SK-N-SH treated with all-trans-retinoic acid at 6 μM for 48 hours (cell line): Measurements from ENCODE around the gene TRIM68.

Experiments
- ATAC-seq: fragments of 200-7000 bp; cut with Tn5 transposase; 3 replicates; pipeline ENCODE4 v1.9.1; 2020; ENCODE audit warnings: mild to moderate bottlenecking, moderate library complexity
- ARNTL ChIP-seq: fragments of 450-650 bp; formaldehyde crosslinking; IDR thresholded peaks from 2 replicates; pipeline ENCODE4 v1.5.0; 2020; ENCODE audit warnings: low read depth, mild to moderate bottlenecking, moderate library complexity, borderline replicate concordance
- BACH2 ChIP-seq: fragments of 250-450 bp; sonication (Bioruptor Pico); IDR thresholded peaks from 2 replicates; pipeline ENCODE4 v1.9.0; 2021; ENCODE audit warnings: mild to moderate bottlenecking, borderline replicate concordance
- CSDC2 ChIP-seq: fragments of 250-450 bp; sonication (Bioruptor Pico); IDR thresholded peaks from 2 replicates; pipeline ENCODE4 v1.5.0; 2020; ENCODE audit warnings: mild to moderate bottlenecking, moderate library complexity
- ESRRG ChIP-seq: fragments of 250-450 bp; sonication (Bioruptor Pico); IDR thresholded peaks from 2 replicates; pipeline ENCODE4 v1.6.1; 2021; ENCODE audit warnings: mild to moderate bottlenecking
- GLIS3 ChIP-seq: fragments of 250-450 bp; sonication (Bioruptor Pico); IDR thresholded peaks from 2 replicates; pipeline ENCODE4 v1.5.0; 2020; ENCODE audit warnings: mild to moderate bottlenecking, moderate library complexity
- ISL1 ChIP-seq: fragments of 250-450 bp; sonication (Bioruptor Pico); IDR thresholded peaks from 2 replicates; pipeline ENCODE4 v2.1.2; 2022; ENCODE audit warnings: mild to moderate bottlenecking, moderate library complexity
- OSR1 ChIP-seq: fragments of 250-450 bp; sonication (Bioruptor Pico); IDR thresholded peaks from 2 replicates; pipeline ENCODE4 v1.8.0; 2022; ENCODE audit warnings: moderate library complexity, mild to moderate bottlenecking, inconsistent platforms
- PPARA ChIP-seq: fragments of 250-450 bp; sonication (Bioruptor Pico); IDR thresholded peaks from 2 replicates; pipeline ENCODE4 v1.5.0; 2020; ENCODE audit warnings: mild to moderate bottlenecking, borderline replicate concordance
- SNAI2 ChIP-seq: fragments of 250-450 bp; sonication (Bioruptor Pico); IDR thresholded peaks from 2 replicates; pipeline ENCODE4 v1.5.0; 2020; ENCODE audit warnings: mild to moderate bottlenecking, moderate library complexity
- TOX ChIP-seq: fragments of 250-450 bp; sonication (Bioruptor Pico); IDR thresholded peaks from 2 replicates; pipeline ENCODE4 v1.8.0; 2021; ENCODE audit warnings: mild to moderate bottlenecking, moderate library complexity, borderline replicate concordance
- ZC3H10 ChIP-seq: fragments of 250-450 bp; sonication (Bioruptor Pico); IDR thresholded peaks from 2 replicates; pipeline ENCODE4 v1.5.1; 2021; ENCODE audit warnings: mild to moderate bottlenecking, moderate library complexity
- ZFP3 ChIP-seq: fragments of 250-450 bp; sonication (Bioruptor Pico); IDR thresholded peaks from 2 replicates; pipeline ENCODE4 v1.5.0; 2020; ENCODE audit warnings: mild to moderate bottlenecking, moderate library complexity
- ZFP30 ChIP-seq: fragments of 450-650 bp; formaldehyde crosslinking; IDR thresholded peaks from 2 replicates; pipeline ENCODE4 v1.5.0; 2022; ENCODE audit warnings: mild to moderate bottlenecking, moderate library complexity
- ZNF565 ChIP-seq: fragments of 450-650 bp; formaldehyde crosslinking; conservative IDR thresholded peaks from 2 replicates; pipeline ENCODE4 v1.5.0; 2020; ENCODE audit warnings: low read depth, mild to moderate bottlenecking, moderate library complexity
- ZNF8 ChIP-seq: fragments of 450-650 bp; formaldehyde crosslinking; IDR thresholded peaks from 2 replicates; pipeline ENCODE4 v1.5.0; 2020; ENCODE audit warnings: mild to moderate bottlenecking, moderate library complexity
- TF ChIP-seq, protein P1 (sequence below): fragments of 250-450 bp; sonication (Bioruptor Pico); IDR thresholded peaks from 2 replicates; pipeline ENCODE4 v1.5.0; 2020; ENCODE audit warnings: mild to moderate bottlenecking, moderate library complexity
- TF ChIP-seq, protein P2 (sequence below): fragments of 250-450 bp; sonication (Bioruptor Pico); IDR thresholded peaks from 2 replicates; pipeline ENCODE4 v1.8.0; 2020; ENCODE audit warnings: mild to moderate bottlenecking, moderate library complexity, borderline replicate concordance
- TF ChIP-seq, protein P3 (sequence below): fragments of 250-450 bp; sonication (Bioruptor Pico); IDR thresholded peaks from 2 replicates; pipeline ENCODE4 v1.5.1; 2020; ENCODE audit warnings: low read depth, mild to moderate bottlenecking, moderate library complexity
- TF ChIP-seq, protein P4 (sequence below): fragments of 250-450 bp; sonication (Bioruptor Pico); IDR thresholded peaks from 2 replicates; pipeline ENCODE4 v1.5.1; 2021; ENCODE audit warnings: mild to moderate bottlenecking, moderate library complexity

TRIM68 gene

DNA sequence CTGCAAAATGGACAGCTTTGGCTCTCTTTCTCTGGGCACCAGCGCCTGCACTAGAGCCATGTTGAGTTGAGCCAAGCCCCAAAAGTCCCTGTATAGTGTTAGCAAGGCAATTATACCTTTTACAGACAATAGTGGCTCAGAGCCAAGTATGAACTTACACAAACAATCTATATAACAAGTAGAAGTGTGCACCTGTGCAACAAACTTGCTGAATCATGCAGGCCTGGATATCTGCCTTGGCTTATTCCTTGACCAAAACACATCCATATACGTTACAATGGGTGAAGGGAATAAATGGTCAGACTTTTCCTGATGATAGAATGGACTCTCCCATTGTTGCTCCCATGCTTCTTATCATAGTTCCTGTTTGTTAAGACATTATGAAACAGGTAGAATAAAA is 30.3 kb downstream of the TRIM68 start:
- TF ChIP-seq TOX = no peak
- TF ChIP-seq ZFP3 = no peak
- TF ChIP-seq, all 23 proteins: peak for 0
- no peak for ATAC-seq

DNA sequence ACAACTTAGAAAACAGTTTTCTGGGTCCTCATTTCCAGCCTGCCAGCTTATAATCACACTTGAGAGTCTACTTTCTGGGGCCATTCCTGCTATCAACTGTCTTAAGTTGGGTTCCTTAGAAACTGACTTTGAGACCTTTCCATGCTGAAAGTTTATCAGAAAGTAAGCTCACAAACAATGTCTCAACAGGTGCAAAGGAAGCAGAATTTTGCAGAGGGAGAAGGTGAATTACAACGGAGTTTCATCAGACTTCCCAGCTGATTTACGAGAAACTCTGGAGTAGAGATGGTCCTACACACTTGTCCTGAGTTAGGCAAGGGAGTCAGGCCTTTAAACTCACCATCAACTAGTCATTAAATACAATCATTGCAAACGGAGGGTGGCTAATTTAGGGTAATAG is 31.2 kb downstream of the TRIM68 start:
- no peak for ATAC-seq

DNA sequence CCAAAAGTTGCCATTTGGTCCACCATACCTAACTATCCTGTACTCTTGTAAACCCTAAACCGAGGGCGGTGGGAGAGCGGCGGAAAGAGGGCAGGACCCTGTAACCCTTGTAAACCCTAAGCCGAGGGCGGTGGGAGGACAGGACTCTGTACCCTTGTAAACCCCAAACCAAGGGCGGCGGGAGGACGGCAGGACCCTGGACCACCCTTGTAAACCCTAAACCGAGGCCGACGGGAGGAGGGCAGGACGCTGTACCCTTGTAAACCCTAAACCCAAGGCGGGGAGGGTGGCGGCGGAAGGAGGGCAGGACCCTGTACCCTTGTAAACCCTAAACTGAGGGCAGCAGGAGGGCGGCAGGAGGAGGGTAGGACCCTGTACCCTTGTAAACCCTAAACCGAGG is 39.0 kb downstream of the TRIM68 start:
- TF ChIP-seq OSR1 (CRISPR knock-in tag) = no peak
- TF ChIP-seq, protein P1, sequence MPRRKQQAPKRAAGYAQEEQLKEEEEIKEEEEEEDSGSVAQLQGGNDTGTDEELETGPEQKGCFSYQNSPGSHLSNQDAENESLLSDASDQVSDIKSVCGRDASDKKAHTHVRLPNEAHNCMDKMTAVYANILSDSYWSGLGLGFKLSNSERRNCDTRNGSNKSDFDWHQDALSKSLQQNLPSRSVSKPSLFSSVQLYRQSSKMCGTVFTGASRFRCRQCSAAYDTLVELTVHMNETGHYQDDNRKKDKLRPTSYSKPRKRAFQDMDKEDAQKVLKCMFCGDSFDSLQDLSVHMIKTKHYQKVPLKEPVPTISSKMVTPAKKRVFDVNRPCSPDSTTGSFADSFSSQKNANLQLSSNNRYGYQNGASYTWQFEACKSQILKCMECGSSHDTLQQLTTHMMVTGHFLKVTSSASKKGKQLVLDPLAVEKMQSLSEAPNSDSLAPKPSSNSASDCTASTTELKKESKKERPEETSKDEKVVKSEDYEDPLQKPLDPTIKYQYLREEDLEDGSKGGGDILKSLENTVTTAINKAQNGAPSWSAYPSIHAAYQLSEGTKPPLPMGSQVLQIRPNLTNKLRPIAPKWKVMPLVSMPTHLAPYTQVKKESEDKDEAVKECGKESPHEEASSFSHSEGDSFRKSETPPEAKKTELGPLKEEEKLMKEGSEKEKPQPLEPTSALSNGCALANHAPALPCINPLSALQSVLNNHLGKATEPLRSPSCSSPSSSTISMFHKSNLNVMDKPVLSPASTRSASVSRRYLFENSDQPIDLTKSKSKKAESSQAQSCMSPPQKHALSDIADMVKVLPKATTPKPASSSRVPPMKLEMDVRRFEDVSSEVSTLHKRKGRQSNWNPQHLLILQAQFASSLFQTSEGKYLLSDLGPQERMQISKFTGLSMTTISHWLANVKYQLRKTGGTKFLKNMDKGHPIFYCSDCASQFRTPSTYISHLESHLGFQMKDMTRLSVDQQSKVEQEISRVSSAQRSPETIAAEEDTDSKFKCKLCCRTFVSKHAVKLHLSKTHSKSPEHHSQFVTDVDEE (CRISPR knock-in tag) = no peak
- TF ChIP-seq, protein P2, sequence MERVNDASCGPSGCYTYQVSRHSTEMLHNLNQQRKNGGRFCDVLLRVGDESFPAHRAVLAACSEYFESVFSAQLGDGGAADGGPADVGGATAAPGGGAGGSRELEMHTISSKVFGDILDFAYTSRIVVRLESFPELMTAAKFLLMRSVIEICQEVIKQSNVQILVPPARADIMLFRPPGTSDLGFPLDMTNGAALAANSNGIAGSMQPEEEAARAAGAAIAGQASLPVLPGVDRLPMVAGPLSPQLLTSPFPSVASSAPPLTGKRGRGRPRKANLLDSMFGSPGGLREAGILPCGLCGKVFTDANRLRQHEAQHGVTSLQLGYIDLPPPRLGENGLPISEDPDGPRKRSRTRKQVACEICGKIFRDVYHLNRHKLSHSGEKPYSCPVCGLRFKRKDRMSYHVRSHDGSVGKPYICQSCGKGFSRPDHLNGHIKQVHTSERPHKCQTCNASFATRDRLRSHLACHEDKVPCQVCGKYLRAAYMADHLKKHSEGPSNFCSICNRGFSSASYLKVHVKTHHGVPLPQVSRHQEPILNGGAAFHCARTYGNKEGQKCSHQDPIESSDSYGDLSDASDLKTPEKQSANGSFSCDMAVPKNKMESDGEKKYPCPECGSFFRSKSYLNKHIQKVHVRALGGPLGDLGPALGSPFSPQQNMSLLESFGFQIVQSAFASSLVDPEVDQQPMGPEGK (CRISPR knock-in tag) = no peak
- no peak for ATAC-seq

More for the DNA sequence above, 31.2 kb downstream of the TRIM68 start:
- TF ChIP-seq BACH2 (CRISPR knock-in tag) = no peak
- TF ChIP-seq PPARA = no peak
- no peak for TF ChIP-seq ISL1 (CRISPR knock-in tag)
- no peak for TF ChIP-seq ZFP3

DNA sequence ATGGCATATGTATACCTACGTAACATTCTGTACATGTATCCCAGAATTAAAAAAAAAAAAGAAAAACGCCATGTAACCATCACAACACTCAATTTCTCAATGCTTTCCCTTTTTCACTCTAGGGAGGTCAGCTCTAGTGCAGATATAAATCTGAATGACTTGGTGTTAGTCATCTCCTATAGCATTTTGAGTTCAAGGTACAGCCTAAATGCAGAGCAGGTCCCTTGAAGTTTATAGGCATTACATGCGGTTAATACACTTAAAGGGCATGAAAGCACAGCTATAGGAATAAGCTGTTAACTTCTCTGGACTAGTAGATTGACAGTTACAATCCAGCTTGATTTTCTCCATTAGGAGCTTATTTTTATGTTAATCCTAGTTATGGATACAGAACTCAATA is 42.7 kb downstream of the TRIM68 start:
- no peak for ATAC-seq
- TF ChIP-seq ZFP3 (no peak), ISL1 (CRISPR knock-in tag) (no peak), CSDC2 (CRISPR knock-in tag) (no peak), BACH2 (CRISPR knock-in tag) (no peak), ARNTL (CRISPR knock-in tag) (no peak), ESRRG (CRISPR knock-in tag) (no peak), ZFP30 (no peak), GLIS3 (CRISPR knock-in tag) (no peak), SNAI2 (CRISPR knock-in tag) (no peak)
- TF ChIP-seq, protein P1 (CRISPR knock-in tag) = no peak
- TF ChIP-seq, protein P2 (CRISPR knock-in tag) = no peak
- TF ChIP-seq, protein P3, sequence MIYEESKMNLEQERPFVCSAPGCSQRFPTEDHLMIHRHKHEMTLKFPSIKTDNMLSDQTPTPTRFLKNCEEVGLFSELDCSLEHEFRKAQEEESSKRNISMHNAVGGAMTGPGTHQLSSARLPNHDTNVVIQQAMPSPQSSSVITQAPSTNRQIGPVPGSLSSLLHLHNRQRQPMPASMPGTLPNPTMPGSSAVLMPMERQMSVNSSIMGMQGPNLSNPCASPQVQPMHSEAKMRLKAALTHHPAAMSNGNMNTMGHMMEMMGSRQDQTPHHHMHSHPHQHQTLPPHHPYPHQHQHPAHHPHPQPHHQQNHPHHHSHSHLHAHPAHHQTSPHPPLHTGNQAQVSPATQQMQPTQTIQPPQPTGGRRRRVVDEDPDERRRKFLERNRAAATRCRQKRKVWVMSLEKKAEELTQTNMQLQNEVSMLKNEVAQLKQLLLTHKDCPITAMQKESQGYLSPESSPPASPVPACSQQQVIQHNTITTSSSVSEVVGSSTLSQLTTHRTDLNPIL (CRISPR knock-in tag) = no peak
- TF ChIP-seq, all 23 proteins: peak for 0

DNA sequence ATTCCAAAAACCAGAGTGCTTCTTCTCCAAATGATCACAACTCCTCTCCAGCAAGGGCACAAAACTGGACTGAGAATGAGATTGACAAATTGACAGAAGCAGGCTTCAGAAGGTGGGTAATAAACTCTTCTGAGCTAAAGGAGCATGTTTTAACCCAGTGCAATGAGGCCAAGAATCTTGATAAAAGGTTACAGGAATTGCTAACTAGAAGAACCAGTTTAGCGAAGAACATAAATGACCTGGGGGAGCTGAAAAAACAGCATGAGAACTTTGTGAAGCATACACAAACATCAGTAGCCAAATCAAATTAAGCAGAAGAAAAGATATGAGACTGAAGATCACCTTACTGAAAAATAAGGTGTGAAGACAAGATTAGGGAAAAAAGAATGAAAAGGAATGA is 47.6 kb downstream of the TRIM68 start:
- no peak for TF ChIP-seq ZFP3
- TF ChIP-seq ZNF8 (CRISPR knock-in tag) = no peak
- TF ChIP-seq SNAI2 (CRISPR knock-in tag) = no peak
- no peak for TF ChIP-seq ARNTL (CRISPR knock-in tag)
- no peak for TF ChIP-seq GLIS3 (CRISPR knock-in tag)
- TF ChIP-seq, protein P3 (CRISPR knock-in tag) = no peak
- TF ChIP-seq ISL1 (CRISPR knock-in tag) = no peak
- TF ChIP-seq ZNF565 = no peak
- TF ChIP-seq ZC3H10 (CRISPR knock-in tag) = no peak
- TF ChIP-seq, protein P4, sequence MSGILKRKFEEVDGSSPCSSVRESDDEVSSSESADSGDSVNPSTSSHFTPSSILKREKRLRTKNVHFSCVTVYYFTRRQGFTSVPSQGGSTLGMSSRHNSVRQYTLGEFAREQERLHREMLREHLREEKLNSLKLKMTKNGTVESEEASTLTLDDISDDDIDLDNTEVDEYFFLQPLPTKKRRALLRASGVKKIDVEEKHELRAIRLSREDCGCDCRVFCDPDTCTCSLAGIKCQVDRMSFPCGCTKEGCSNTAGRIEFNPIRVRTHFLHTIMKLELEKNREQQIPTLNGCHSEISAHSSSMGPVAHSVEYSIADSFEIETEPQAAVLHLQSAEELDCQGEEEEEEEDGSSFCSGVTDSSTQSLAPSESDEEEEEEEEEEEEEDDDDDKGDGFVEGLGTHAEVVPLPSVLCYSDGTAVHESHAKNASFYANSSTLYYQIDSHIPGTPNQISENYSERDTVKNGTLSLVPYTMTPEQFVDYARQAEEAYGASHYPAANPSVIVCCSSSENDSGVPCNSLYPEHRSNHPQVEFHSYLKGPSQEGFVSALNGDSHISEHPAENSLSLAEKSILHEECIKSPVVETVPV (CRISPR knock-in tag) = no peak
- TF ChIP-seq ESRRG (CRISPR knock-in tag) = no peak
- no peak for ATAC-seq
